GM12873 (cell line): ENCODE data around the gene RAB27A.
A peak's percentile ranks its signal among the peaks of the same experiment; 100 is the strongest.

Source experiments
- TF ChIP-seq, protein P1 (sequence below): IDR thresholded peaks from 2 replicates; pipeline ENCODE4 v1.5.1; 2012; ENCODE audit warnings: low read depth, mild to moderate bottlenecking, moderate library complexity, low read length, control low read depth; ENCODE audit not compliant: insufficient read depth; ENCODE audit errors: missing control alignments

Gene RAB27A

DNA sequence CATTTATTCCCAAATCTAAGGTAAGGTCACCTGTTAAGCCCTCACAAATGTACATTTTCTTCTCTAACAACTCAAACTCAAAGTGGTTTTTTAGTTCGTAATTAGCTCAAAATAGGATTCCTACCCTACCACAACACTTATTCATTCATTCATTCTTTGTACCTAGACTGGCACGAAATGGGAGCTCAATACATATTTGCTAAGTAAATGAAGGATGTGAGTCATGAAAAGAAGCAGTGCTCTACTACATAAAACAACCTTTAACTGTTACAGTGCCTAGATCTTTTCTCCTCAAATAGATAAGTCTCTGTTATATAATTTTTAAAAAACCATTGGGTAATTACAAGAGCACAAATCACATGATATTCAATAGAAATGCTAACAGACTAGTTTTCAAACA, 105.9 kb downstream of the RAB27A start:
- TF ChIP-seq, protein P1, sequence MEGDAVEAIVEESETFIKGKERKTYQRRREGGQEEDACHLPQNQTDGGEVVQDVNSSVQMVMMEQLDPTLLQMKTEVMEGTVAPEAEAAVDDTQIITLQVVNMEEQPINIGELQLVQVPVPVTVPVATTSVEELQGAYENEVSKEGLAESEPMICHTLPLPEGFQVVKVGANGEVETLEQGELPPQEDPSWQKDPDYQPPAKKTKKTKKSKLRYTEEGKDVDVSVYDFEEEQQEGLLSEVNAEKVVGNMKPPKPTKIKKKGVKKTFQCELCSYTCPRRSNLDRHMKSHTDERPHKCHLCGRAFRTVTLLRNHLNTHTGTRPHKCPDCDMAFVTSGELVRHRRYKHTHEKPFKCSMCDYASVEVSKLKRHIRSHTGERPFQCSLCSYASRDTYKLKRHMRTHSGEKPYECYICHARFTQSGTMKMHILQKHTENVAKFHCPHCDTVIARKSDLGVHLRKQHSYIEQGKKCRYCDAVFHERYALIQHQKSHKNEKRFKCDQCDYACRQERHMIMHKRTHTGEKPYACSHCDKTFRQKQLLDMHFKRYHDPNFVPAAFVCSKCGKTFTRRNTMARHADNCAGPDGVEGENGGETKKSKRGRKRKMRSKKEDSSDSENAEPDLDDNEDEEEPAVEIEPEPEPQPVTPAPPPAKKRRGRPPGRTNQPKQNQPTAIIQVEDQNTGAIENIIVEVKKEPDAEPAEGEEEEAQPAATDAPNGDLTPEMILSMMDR, result no peak

DNA sequence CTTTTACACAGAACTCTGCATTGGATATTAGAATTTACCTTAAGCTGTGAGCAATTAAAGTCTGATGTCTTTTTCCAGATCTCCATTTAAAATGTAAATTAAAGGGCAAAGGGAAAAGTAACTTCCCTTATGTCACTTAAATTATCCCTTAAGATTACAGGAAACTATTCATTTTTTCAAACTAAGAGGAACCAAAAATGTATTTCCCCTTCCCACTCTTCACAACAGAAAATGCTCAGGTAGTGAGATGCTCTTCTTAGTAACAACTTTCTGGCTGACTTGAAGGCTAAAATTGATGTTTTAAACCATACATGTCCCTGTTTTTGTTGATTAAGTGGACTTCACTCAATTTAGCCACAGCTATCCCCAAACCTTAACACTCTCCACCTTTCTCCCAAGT, 110.5 kb downstream of the RAB27A start:
- TF ChIP-seq, protein P1, result no peak

DNA sequence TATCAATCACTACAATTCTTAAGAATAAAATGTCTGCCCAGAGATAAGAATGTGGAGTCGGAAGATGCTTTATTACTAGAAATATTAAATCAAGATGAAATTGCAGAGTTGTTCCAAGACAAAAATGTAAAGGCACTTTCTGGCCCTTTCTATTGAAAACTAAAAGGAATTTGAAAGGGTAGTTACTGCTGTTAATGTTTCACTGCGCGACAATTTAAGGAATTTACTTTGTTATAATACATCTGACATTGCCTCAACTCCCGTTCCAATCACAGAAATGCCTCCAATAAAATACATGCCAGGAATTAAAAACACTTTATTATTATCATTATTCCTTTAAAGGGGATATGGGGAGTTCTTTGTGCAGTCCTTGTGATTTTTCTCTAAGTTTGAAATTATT, 119.3 kb downstream of the RAB27A start:
- TF ChIP-seq, protein P1, result no peak

DNA sequence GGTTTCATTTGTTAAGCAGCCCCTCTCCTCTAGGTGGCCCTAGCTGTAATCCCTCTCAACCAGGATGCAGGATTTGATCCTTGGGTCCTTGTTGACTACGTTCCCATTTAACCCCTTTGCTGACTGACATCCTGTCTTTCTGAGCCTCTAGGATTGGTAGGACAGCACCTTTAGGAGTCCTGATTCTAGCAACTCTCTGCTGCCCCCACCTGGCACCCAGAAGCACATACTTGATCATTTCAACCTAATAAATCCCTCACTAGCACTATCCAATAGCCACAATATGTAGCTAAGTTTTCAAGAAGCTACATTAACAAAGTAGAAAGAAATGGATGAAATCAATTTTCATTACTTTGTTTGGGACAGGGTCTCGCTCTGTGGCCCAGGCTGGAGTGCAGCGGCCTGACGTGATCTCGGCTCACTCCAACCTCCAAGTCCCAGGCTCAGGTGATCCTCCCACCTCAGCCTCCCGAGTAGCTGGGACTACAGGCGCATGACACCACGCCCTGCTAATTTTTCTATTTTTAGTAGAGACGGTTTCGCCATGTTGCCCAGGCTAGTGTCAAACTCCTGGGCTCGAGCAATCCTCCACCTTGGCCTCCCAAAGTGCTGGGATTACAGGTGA, 121.2 kb downstream of the RAB27A start:
- TF ChIP-seq, protein P1, result peak; percentile 88

DNA sequence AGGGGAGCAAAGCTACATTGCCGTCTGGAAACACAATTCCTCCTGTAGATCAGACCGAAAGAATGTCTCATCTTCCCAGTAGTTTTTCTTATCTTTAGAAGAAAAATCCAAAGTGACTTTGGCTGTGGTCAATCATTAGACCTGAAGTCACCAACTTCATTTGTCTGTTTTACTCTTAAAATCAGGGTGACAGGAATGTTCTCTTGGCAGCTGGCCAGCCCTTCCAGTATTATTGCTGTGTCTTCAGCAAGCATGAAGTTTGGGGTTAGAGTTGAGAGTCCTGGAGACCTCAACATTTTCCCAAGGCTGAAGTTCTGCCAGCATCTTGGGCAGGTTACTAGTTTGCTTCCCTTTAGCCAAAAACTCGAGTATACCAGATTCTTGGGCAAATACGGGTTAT, 125.3 kb downstream of the RAB27A start:
- TF ChIP-seq, protein P1, result no peak
